Chondrocyte (in vitro differentiated cells): Measurements from ENCODE around the gene CFAP58. TPM values are rescaled to one million over a fixed set of nuclear protein-coding genes. Genes with fewer than 3 reads are reported as not detected.

Source experiments
- DNase-seq: peaks from one replicate; pipeline ENCODE4 v3.0.0; 2021; ENCODE audit warnings: mixed read lengths, low spot score
- H3K27ac Mint-ChIP-seq: one replicate; pipeline ENCODE4 v1.8.0; 2021; ENCODE audit warnings: mild to moderate bottlenecking, moderate library complexity, mixed read lengths; ENCODE audit not compliant: unreplicated experiment
- H3K27me3 Mint-ChIP-seq: 2 replicates; pipeline ENCODE4 v1.8.0; 2021; ENCODE audit warnings: low read depth, mixed read lengths
- H3K36me3 Mint-ChIP-seq: 2 replicates; pipeline ENCODE4 v1.8.0; 2021; ENCODE audit warnings: low read depth, mixed read lengths
- H3K4me1 Mint-ChIP-seq: 2 replicates; pipeline ENCODE4 v1.8.0; 2021; ENCODE audit warnings: low read depth, mild to moderate bottlenecking, mixed read lengths
- H3K4me3 Mint-ChIP-seq: one replicate; pipeline ENCODE4 v1.8.0; 2021; ENCODE audit warnings: mild to moderate bottlenecking, moderate library complexity, mixed read lengths; ENCODE audit not compliant: unreplicated experiment
- H3K9me3 Mint-ChIP-seq: 2 replicates; pipeline ENCODE4 v1.8.0; 2021; ENCODE audit warnings: low read depth, mixed read lengths
- total RNA-seq: library from RNA; stranded (reverse); gene quantifications from 3 replicates; pipeline ENCODE4 v1.2.1, GENCODE V29; 2021
- TF ChIP-seq, protein P1 (sequence below): fragments of 200-600 bp; sonication (generic); IDR thresholded peaks from 2 replicates; pipeline ENCODE4 v1.5.0; 2021; ENCODE audit warnings: antibody characterized with exemption, mild to moderate bottlenecking, moderate library complexity

The CFAP58 gene
- total RNA-seq, 1 donor from 2014 or later: 0.15 TPM

DNA sequence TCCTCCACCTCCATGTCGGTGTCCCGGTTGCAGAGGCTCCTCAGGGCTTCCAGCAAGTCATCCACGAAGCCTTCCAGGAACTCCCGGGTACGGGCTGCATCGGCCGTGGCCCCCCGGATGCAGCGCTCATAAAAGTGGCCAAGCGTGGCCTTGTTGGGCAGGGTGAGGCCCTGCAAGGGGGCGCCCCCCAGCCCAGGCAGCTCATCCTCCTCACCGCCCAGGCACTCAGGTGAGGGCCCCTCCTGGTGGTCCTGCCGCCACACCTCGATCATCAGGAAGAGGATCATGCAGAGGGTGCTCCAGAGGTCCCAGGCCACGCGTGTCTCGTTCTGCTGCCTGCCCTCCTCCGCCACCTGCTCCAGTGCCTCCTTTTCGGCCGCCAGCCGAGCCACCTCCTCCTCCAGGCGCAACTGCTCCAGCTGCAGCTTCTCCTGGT lies 38.1 kb upstream of the CFAP58 start:
- no peaks in the 10 kb centered on the region for H3K9me3 Mint-ChIP-seq
- H3K27me3 Mint-ChIP-seq: no peaks in the 10 kb centered on the region
- peaks cover 53% of the 10 kb centered on the region for H3K4me1 Mint-ChIP-seq
- H3K4me3 Mint-ChIP-seq: no peak overlapping the region
- peaks cover 12% of the 10 kb centered on the region for H3K36me3 Mint-ChIP-seq
- DNase-seq: no peak
- H3K27ac Mint-ChIP-seq: no peak overlapping the region
- TF ChIP-seq, protein P1, sequence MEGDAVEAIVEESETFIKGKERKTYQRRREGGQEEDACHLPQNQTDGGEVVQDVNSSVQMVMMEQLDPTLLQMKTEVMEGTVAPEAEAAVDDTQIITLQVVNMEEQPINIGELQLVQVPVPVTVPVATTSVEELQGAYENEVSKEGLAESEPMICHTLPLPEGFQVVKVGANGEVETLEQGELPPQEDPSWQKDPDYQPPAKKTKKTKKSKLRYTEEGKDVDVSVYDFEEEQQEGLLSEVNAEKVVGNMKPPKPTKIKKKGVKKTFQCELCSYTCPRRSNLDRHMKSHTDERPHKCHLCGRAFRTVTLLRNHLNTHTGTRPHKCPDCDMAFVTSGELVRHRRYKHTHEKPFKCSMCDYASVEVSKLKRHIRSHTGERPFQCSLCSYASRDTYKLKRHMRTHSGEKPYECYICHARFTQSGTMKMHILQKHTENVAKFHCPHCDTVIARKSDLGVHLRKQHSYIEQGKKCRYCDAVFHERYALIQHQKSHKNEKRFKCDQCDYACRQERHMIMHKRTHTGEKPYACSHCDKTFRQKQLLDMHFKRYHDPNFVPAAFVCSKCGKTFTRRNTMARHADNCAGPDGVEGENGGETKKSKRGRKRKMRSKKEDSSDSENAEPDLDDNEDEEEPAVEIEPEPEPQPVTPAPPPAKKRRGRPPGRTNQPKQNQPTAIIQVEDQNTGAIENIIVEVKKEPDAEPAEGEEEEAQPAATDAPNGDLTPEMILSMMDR: no peak

DNA sequence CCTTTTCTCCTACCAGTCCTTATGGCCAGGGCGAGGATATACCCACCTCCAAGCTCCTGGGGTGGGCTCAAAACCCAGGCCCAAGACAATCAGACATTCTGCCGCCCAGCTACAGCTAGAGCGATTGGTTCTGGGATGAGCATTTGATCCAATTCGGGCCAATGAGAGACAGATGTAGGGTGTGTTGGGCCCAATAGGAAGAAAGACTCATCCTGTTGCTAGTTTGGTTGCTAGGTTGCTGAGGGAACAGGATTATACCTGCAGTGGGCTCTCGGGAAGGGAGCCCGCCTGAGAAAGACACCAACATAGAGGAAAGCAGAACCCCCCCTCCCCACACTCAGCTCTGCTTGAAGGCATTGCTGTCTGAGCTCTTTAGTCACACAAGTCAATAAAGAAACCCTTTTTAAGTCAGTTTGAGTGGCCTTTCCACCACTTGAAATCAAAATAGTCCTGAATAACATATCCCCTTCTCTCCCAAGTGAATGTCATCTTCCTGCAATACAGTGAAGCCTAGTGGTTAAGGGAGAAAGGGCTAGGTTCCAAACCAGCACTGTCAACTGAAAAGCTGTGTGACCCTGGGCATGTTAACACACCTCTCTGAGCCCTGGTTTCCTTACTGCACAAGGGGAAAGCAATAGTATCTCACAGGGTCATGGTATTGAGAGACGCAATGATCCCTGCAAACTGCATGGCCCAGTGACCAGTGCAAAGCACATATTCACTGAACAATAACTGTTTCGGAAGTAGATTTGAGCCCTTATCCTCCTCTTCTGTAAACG lies 37.1 kb upstream of the CFAP58 start:
- DNase-seq: no peak
- no peaks in the 10 kb centered on the region for H3K9me3 Mint-ChIP-seq
- H3K27ac Mint-ChIP-seq: peak overlapping the region; percentile 59
- H3K4me1 Mint-ChIP-seq: peaks cover 50% of the 10 kb centered on the region
- H3K36me3 Mint-ChIP-seq: peaks cover 12% of the 10 kb centered on the region
- H3K27me3 Mint-ChIP-seq: no peaks in the 10 kb centered on the region
- H3K4me3 Mint-ChIP-seq: no peak overlapping the region
- TF ChIP-seq, protein P1: no peak

DNA sequence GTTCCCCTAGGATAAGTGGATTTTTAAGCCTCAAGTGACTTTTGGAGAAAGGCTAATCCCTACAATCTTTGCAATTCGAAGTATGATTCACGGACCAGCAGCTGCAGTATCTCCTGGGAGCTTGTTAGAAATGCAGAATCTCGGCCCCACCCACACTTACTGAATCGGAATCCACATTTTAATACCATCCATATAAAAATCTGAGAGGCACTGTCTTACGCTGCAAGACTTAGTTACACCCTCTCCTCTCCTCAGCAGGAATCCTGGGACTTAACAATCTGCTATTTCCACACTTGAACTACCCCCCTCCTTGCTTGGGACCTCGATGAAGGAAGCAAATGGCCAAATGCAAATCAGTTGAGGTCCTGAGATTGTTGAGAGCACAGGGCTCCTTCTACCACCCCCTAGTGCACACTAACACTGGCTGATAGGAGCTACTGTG lies 36.3 kb upstream of the CFAP58 start:
- Mint-ChIP-seq H3K27me3 (no peaks in the 10 kb centered on the region), H3K4me3 (no peak overlapping the region), H3K4me1 (peaks cover 51% of the 10 kb centered on the region), H3K27ac (peak overlapping the region; percentile 64), H3K36me3 (peaks cover 9% of the 10 kb centered on the region), H3K9me3 (no peaks in the 10 kb centered on the region)
- DNase-seq: no peak
- TF ChIP-seq, protein P1: no peak

DNA sequence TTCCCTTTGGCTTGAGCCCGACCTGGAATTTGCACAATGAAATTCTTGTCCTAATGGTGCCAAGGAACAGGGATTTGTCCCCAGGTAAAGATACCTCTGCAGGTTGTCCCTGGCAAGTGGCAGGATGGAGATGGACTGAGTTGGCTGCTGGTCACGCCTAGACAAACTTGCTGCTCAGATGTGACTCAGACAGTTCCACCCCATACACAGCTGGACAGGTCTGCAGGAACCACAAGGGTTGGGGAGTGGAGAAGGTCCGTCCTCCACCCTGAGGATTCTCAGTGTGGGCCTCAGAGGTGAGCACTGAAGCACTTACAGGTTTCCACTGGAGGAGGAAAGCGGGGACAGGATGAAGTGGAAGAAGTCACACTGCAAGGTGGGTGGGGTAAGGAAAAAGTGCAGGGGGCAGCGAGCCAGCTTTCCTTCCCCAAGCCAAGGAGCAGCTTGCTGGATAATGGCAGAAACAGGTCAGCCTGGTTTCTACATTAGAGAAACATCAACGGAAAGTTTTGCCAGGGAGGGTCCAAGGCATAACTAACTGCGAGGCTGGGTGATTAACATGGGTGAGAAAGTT lies 35.8 kb upstream of the CFAP58 start:
- TF ChIP-seq, protein P1: no peak
- Mint-ChIP-seq H3K27ac (peak overlapping the region; percentile 22), H3K27me3 (no peaks in the 10 kb centered on the region), H3K36me3 (peaks cover 8% of the 10 kb centered on the region), H3K9me3 (no peaks in the 10 kb centered on the region), H3K4me3 (peak overlapping the region; percentile 44), H3K4me1 (peaks cover 47% of the 10 kb centered on the region)
- no peak for DNase-seq

DNA sequence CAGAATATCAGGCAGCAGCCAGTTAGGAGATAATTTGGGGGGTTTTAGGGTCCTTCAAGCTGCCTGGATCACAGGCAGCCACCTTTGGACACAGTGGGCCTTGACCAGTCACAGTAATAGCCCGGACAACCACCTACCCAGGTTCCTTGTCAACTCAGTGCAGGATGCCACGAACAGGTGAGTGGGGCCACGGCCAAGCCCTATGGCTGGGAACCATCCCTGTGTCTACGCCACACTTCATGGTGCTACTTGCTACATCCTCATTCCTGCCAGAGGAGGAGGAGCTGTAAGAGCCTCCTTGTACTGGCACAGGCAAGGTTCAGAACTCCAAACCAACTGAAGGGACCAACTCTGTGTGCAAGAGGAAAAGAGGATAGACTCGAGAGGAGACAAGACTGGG lies 35.3 kb upstream of the CFAP58 start:
- Mint-ChIP-seq H3K9me3 (no peaks in the 10 kb centered on the region), H3K4me1 (peaks cover 47% of the 10 kb centered on the region), H3K4me3 (no peak overlapping the region), H3K27me3 (no peaks in the 10 kb centered on the region), H3K36me3 (peaks cover 4% of the 10 kb centered on the region), H3K27ac (no peak overlapping the region)
- DNase-seq: no peak
- TF ChIP-seq, protein P1: no peak
